ENCODE results near the gene DHX35. TPM values are rescaled to one million over a fixed set of nuclear protein-coding genes. Genes with fewer than 3 reads are reported as not detected.

Gene DHX35
- total and polyA plus RNA-seq, 2 of the 8 experiments (the other 6 are each of a cell fraction or from before 2014, with no cell fraction given), result 21.9 to 27.7 TPM

DNA sequence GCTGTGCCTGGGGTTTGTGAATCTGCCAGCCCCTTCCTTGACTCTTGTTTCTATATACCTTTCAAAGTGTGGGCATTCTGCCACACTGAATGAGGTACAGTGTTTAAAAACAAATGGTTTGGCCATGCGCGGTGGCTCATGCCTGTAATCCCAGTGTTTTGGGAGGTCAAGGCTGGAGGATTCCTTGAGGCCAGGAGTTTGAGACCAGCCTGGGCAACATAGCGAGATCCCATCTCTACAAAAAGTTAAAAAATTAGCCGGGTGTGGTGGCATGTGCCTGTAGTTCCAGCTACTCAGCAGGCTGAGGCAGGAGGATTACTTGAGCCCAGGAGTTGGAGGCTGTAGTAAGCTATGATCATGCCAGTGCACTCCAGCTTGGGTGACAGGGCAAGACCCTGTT is 30.2 kb upstream of the DHX35 start:
- no peak overlapping the region for H2AFZ ChIP-seq (ENCODE audit: low read length)
- H3K9me3 ChIP-seq (ENCODE audit: insufficient read depth in 2 of 2, low read depth in 1 of 2, low read length in 1 of 2), result no peaks in the 10 kb centered on the region
- peaks cover 0 to 14% (median 2%) of the 10 kb centered on the region in 4 experiments; a peak in 3 of 8 replicates for H3K36me3 ChIP-seq (ENCODE audit: control insufficient read depth in 2 of 4, insufficient read depth in 4 of 4, low read length in 3 of 4)
- no peak overlapping the region; a peak in 1 of 7 replicates for H3K9ac ChIP-seq (replicated peaks in 1 of 4; ENCODE audit: extremely low read depth in 1 of 4, low read depth in 3 of 4, low read length in 3 of 4)
- no peak overlapping the region for H2BK120ac ChIP-seq (replicated peaks; ENCODE audit: low read depth, low read length)
- H2AK5ac ChIP-seq (ENCODE audit: low read depth, low read length), result no peak overlapping the region
- no peaks in the 10 kb centered on the region for H3K27me3 ChIP-seq (replicated peaks in 1 of 4; ENCODE audit: control insufficient read depth in 3 of 4, extremely low read depth in 1 of 4, insufficient read depth in 3 of 4, low read length in 3 of 4)
- H2BK5ac ChIP-seq (ENCODE audit: low read depth, low read length), result no peak overlapping the region
- no peak overlapping the region for H2BK20ac ChIP-seq (ENCODE audit: low read length)
- FAIRE-seq (no peak), DNase-seq (ENCODE audit: low read depth in 1 of 2, low spot score in 2 of 2) (no peak)
- peaks cover 8% of the 10 kb centered on the region for H3K23me2 ChIP-seq (ENCODE audit: low read depth, low read length)
- H3K79me2 ChIP-seq (ENCODE audit: control insufficient read depth in 1 of 2, insufficient read depth in 2 of 2, low read length in 2 of 2), result peaks cover 65 to 99% of the 10 kb centered on the region in 2 experiments
- H3K4ac ChIP-seq (replicated peaks; ENCODE audit: insufficient read length, low read depth, low read length), result no peak overlapping the region
- H2BK12ac ChIP-seq (ENCODE audit: low read depth, low read length), result no peak overlapping the region
- H3K4me2 ChIP-seq (ENCODE audit: insufficient read depth in 1 of 2, low read depth in 2 of 2, low read length in 2 of 2), result no peak overlapping the region
- H4K91ac ChIP-seq (replicated peaks; ENCODE audit: insufficient read length, low read length), result no peak overlapping the region
- H3K79me1 ChIP-seq (ENCODE audit: low read depth, low read length), result peaks cover 26% of the 10 kb centered on the region
- no peak for TF ChIP-seq PHF8 (conservative IDR thresholded peaks at IDR 0.05; ENCODE audit: low read depth, low read length)
- TF ChIP-seq KDM1A (IDR thresholded peaks at IDR 0.05; ENCODE audit: borderline replicate concordance, low read length), result no peak
- no peak for TF ChIP-seq SAP30 (IDR thresholded peaks at IDR 0.05; ENCODE audit: insufficient read depth, insufficient replicate concordance, low read length)
- no peak for TF ChIP-seq EP300 (IDR thresholded peaks at IDR 0.05; ENCODE audit: borderline replicate concordance in 1 of 2, low read depth in 2 of 2, low read length in 2 of 2)
- no peak for TF ChIP-seq CBX8 (IDR thresholded peaks at IDR 0.05; ENCODE audit: borderline replicate concordance, low read depth, low read length)
- TF ChIP-seq CBX5 (IDR thresholded peaks at IDR 0.05; ENCODE audit: low read depth, low read length), result no peak
- no peak for TF ChIP-seq RAD21 (IDR thresholded peaks at IDR 0.05 in 1 of 2, conservative IDR thresholded peaks at IDR 0.05 in 1 of 2; ENCODE audit: low read depth in 2 of 2, low read length in 2 of 2)
- H4K5ac ChIP-seq (ENCODE audit: insufficient read length, low read depth, low read length), result no peak overlapping the region
- H3K27ac ChIP-seq (ENCODE audit: low read depth, low read length), result no peak overlapping the region
- H3K4me1 ChIP-seq (replicated peaks in 1 of 4; ENCODE audit: control insufficient read depth in 3 of 4, insufficient read depth in 4 of 4, low read length in 3 of 4), result peaks cover 6 to 12% (median 8%) of the 10 kb centered on the region in 4 experiments
- no peak overlapping the region for H3K18ac ChIP-seq (ENCODE audit: extremely low read depth, low read length)
- H4K20me1 ChIP-seq (replicated peaks in 1 of 2; ENCODE audit: control insufficient read depth in 1 of 2, insufficient read depth in 2 of 2, low read length in 2 of 2), result peaks cover 26 to 28% of the 10 kb centered on the region in 2 experiments
- H4K8ac ChIP-seq (ENCODE audit: extremely low read depth, insufficient read depth, low read length), result no peak overlapping the region
- H3K4me3 ChIP-seq (ENCODE audit: extremely low read depth in 1 of 4, insufficient read depth in 2 of 4, low read depth in 3 of 4, low read length in 4 of 4), result no peak overlapping the region
- H3K14ac ChIP-seq (ENCODE audit: insufficient read length), result no peak overlapping the region
- WGBS, 2 experiments (ENCODE audit: extremely low coverage in 1 of 2, insufficient coverage in 1 of 2, insufficient read length in 1 of 2, insufficient replicate concordance in 2 of 2, low coverage in 1 of 2, low lambda C conversion rate in 2 of 2, missing lambda C conversion rate in 1 of 2), result 100% methylated on average over 4 of the region's 4 CpGs; no CpG with 5 or more reads in 1 of the 2 experiments
- no peak overlapping the region for H2BK15ac ChIP-seq (ENCODE audit: low read length)
- ChIA-PET CTCF (ENCODE audit: partially characterized antibody) (interaction anchor here (1.3 to 1.4 kb wide), 2 partner anchors 149 to 273 kb away, joined by 3 to 5 read pairs; no protein-coding TSS in a partner anchor), POLR2A (ENCODE audit: partially characterized antibody) (interaction anchor here (0.9 to 2.1 kb wide), 3 partner anchors 9 to 10 kb away, joined by 3 to 6 read pairs (median 3); no protein-coding TSS in a partner anchor)
- H3K23ac ChIP-seq (ENCODE audit: insufficient read length), result no peak overlapping the region
- no peak overlapping the region for H3K56ac ChIP-seq (replicated peaks; ENCODE audit: insufficient read length, low read depth, low read length)
